NCI-H2196 treated with DMSO at 0.1 percent for 48 hours (cell line): ENCODE measurements around the gene RDH13.
"Not testable (repeated sequence)": the region's sequence is repeated elsewhere in the genome, so short reads cannot be mapped to it uniquely, and the experiment has no call there.

Experiments used
- DNase-seq: peaks from one replicate; lab custom pipeline; 2025; ENCODE audit not compliant: unreplicated experiment; lab: John Stamatoyannopoulos, UW

The RDH13 gene

GRCh38 chr19:55062735-55063491, at the start of gene RDH13:
Gene RDH13 (minus strand): TSS chr19:55063148. CDS start chr19:55063032, 116 bp downstream.
- peak; percentile 90 for DNase-seq

GRCh38 chr19:55112246-55112776, 49.4 kb upstream of the RDH13 start:
- no peak for DNase-seq

- DNase-seq, result no peak
These were observed 48.4 kb upstream of the RDH13 start for GRCh38 chr19:55111238-55111831.

- DNase-seq, result no peak
These were observed 46.8 kb upstream of the RDH13 start for GRCh38 chr19:55109527-55110291.

DNA sequence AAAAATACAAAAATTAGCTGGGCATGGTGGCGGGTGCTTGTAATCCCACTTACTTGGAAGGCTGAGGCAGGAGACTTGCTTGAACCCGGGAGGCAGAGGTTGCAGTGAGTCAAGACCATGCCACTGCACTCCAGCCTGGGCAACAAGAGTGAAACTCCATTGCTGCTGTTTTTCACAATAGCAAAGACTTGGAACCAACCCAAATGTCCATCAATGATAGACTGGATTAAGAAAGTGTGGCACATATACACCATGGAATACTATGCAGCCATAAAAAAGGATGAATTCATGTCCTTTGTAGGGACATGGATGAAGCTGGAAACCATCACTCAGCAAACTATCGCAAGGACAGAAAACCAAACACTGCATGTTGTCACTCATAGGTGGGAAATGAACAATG, 44.3 kb upstream of the RDH13 start:
- DNase-seq, result not testable (repeated sequence)

DNA sequence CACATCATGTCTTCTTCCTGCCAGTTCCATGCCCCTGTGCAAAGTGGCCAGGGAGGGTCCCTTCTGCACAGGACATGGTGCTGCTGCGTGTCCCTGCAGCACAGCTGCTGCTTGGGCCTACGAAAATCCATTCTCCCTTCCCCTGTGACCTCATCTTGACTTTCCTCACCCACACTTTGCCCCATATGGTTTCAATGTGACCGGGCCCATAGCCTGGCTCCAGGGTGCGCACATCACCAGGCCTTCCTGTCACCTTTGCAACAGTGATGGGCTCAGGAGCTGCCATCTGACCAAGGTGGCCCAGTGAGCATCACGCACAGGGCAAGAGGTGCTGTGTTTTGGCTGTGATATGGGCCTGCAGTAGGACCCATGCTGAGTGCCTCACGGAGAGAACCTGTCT, 43.6 kb upstream of the RDH13 start:
- DNase-seq, result no peak

- no peak for DNase-seq
These were observed 42.3 kb upstream of the RDH13 start for GRCh38 chr19:55105237-55105636.

DNA sequence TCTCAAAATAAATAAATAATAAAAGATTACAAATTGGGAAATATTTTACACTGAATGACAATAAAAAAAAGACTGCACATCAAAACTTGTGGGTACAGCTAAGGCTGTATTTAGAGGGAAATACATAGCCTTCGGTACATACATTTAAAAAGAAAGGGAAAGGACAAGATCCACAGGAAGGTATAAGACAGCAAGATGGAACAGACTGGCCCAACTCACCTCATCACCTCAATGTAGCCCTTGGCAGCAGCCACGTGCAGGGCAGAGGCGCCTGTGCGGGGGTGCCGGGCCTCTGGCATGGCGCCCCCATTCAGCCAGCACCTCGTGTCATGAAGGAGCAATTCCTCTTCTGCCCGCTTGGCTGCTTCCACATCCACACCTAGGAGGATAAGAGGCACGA, 40.2 kb upstream of the RDH13 start:
- DNase-seq, result no peak

GRCh38 chr19:55101261-55101660, 38.3 kb upstream of the RDH13 start:
- DNase-seq, result no peak

DNA sequence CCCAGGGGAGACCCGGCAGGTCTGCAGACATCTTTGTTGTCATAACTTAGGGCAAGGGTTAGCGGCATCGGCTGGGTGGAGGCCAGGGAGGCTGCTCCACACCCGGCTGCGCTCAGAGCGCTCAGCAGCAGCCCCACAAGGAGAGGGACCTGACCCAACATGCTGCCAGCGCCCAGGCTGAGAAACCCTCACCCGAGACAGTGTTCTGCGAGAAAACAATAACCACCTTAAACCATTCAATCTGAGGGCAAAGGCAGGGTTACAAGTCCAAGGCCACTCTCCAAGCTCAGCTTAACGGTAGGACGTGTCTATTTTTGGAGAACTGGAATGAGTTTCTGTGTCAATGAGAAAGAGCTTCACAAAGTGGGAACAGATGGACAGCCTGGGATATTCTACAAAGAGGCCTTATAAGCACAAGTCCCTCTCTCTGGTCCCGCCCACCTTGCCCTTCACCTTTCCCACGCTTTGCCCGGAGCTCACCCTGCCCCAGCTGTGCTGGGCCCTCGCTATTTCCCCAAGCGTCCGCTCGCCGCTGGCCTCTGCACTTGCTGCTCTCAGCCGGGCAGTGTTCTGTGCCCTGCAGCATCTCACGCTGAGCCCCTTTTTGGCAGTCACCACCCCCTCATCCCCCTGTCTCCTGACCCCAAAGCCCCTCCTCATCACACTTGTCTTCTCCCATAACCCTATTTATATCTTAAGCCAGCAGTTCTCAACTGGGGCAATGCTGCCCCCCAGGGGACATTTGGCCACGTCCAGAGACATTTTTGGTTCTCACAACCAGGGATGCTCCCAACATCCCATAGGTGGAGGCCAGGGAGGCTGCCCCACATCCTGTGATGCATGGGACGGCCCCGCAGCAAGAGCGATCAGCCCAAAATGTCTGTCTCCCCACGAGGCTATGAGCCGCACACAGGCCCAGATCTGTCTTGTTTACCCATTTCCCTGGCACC, 36.9 kb upstream of the RDH13 start:
- no peak for DNase-seq

- DNase-seq, result no peak
These were observed 36.0 kb upstream of the RDH13 start for GRCh38 chr19:55098716-55099556.

DNA sequence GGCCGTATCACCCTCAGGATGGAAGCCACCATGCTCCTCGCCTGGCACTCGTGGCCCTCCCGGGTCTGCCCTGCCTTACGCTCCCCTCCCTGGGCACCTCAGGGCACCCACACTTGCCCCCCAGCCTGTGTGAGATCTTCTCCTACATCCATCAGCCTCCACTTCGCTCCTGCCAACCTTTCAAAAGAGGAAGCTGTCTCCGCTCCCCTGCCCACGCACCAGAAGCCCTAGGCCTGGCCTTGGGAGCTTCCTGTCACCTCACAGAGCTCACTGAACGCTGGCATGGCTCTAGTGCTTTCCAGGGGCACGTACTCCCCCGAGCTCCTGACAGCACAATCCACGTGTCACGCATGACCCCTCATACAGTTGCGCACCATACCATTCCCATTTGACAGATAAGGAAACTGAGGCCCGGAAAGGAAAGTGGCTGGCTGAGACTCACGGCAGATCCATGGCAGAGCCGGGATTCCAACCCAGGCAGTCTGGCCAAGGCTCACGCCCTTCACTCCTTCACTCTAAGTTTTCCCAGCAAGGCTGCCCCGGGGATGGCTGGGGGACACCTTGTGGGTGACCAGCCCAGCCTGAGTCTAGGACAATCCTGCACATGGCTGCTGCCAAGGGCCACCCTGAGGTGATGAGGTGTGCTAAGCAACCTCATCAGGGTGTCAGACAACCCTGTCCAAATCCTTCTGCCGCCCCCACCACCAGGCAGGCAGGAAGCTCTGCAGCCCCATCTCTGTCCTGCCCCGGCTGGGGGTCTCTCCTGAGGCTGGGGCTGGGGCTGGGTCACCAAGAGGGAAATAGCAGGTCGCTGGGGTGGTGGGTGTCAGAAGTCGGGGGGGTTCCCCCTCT, 35.1 kb upstream of the RDH13 start:
- no peak for DNase-seq

DNA sequence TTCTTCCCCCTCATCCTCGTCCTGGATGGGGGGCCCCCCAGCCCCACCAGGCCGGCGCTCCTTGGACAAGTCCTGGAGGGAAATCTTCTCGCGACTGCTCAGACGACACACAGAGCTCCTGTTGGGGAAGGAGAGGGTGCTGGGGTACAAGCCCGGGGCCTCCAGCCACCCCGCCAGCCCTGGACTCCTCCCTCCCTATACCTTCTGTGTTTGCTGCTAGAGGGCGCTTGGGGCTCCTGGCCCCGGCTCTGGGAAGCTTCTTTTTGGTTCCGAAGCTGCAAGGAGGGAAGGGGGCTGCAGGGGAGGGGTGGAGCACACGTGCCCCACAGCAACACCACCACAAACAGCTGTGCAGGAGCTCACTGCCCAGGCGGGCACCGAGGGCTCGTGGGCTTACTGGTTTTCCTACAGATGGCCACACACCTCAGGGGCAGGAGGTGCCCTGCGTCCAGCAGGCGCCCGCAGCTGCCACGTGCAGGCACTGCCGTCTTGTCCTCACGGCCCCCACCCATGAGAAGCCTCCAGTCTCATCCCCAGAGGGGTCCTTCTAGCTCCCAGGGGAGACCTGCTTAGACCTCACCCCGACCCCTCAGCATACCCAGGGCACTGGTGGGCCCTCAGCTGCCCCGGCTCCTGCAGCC, 33.2 kb upstream of the RDH13 start:
- DNase-seq, result no peak

- no peak for DNase-seq
These were observed 32.5 kb upstream of the RDH13 start for GRCh38 chr19:55095260-55096060.

DNA sequence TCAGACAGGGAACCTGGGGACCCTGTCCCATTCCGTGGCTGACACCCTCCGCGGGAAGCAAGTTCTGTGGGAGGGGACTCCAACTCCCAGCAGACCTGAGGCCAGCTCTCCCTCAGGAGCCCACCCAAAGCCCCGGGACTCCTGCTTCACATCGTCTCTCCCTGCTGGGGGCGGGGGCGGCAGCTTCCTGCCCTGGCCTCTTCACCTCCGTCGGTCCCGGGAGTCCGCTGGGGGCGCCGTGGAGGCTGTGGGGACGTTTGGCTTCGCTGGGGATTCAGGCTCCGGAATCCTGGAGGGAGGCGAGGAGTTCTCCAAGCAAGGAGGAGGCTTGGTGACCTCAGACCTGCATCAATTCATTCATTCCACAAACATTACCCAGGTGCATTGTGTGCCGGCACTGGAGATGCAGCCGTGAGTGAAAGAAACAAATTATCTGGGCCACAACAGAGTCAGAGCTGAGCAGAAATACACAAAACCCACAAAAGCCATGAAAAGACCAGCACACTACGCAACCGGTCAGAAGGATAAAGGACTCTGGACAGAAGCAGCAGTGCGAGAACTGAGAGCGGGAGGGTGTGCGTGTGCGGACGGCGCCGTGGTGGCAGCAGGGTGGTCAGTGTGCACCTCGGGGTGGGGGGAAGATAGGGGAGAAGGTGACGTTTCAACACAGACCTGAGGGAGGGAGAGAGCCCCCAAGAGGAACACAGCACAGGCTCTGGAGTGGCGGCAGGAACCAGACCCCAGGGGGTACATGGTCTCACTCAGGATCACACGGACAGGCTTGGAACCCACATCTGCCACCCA, 31.7 kb upstream of the RDH13 start:
- no peak for DNase-seq

GRCh38 chr19:55092423-55093318, 29.7 kb upstream of the RDH13 start:
- no peak for DNase-seq
